GM20000 (cell line): ENCODE data around the gene WDR36.

Experiments used
- DNase-seq: peaks from one replicate; pipeline ENCODE4 v3.0.0; 2012; ENCODE audit warnings: low spot score
- TF ChIP-seq, protein P1 (sequence below): IDR thresholded peaks from 2 replicates; pipeline ENCODE4 v1.5.1; 2012; ENCODE audit warnings: mild to moderate bottlenecking, control low read depth; ENCODE audit errors: extremely low read depth, missing control alignments

The WDR36 gene

DNA sequence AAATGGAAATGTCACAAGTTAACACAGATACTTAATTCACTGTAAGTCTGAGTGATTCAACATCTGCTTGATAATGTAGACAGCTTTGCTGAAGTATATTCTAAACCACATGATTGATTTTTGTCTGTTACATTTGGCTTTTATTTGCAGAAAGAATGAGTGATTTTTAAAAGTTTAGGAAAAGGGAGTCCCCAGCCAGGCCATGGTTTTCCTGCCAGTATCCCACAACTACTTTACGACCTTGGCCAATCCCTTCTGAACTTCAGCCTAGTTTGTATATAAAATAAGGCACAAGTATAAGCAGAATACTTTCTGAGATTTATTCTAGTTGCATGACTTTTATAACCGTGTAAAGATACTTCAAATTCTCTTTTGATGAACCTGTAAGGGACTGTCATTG is 27.1 kb downstream of the WDR36 start:
- TF ChIP-seq, protein P1, sequence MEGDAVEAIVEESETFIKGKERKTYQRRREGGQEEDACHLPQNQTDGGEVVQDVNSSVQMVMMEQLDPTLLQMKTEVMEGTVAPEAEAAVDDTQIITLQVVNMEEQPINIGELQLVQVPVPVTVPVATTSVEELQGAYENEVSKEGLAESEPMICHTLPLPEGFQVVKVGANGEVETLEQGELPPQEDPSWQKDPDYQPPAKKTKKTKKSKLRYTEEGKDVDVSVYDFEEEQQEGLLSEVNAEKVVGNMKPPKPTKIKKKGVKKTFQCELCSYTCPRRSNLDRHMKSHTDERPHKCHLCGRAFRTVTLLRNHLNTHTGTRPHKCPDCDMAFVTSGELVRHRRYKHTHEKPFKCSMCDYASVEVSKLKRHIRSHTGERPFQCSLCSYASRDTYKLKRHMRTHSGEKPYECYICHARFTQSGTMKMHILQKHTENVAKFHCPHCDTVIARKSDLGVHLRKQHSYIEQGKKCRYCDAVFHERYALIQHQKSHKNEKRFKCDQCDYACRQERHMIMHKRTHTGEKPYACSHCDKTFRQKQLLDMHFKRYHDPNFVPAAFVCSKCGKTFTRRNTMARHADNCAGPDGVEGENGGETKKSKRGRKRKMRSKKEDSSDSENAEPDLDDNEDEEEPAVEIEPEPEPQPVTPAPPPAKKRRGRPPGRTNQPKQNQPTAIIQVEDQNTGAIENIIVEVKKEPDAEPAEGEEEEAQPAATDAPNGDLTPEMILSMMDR = no peak

DNA sequence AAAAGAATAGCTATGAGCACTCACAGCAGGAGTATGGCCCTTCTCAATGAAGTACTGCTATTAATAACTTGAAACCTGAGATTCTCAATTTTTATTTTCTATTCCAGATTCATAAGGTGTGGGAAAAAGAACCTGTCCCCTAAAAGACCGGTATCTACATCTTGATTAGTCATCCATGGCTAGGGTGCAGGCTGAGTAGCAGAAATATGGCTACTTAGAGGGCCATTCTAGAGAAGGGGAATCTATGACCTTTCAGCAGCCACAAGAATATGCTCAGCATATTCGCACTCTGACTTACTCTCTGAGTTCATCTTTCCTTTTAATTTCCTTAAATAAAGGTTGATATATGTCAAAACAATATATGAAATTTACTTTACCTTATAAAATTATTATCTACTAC is 27.7 kb downstream of the WDR36 start:
- TF ChIP-seq, protein P1 = no peak
- DNase-seq = no peak

More for the DNA sequence above, 27.1 kb downstream of the WDR36 start:
- no peak for DNase-seq

DNA sequence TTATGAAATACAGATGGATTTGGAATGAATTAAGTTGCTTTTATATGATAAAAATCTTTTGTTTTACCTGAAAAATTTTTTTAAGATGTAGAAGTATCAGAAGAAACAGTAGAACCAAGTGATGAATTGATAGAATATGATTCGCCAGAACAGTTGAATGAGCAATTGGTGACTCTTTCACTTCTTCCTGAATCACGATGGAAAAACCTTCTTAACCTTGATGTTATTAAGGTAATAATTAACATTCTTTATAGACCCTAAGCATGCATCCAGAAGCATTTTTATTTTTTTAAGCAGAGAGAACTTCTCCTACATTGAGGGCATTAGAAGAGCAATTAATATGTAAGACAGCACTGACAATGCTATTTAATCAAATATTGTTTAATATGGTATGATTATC is 28.8 kb downstream of the WDR36 start:
- DNase-seq = no peak
- TF ChIP-seq, protein P1 = no peak

DNA sequence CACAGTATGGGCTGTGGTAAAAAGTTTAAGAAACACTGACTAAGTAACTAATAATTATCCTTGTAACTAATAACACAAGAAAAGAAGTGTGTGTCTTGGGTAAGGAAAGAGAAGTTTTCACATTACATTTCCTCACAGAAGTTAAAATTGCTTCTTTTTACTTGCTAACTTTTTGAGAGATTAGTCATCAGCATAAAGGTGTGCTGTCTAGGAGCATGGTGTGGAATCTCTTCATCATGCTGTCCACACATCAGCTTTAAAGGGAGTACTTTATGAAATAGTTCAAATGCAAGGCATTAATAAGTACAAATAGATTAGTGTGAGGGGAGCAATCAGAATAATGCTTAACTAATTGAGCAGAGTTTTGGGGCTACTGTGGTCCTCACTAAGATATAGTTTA is 29.8 kb downstream of the WDR36 start:
- TF ChIP-seq, protein P1 = no peak

DNA sequence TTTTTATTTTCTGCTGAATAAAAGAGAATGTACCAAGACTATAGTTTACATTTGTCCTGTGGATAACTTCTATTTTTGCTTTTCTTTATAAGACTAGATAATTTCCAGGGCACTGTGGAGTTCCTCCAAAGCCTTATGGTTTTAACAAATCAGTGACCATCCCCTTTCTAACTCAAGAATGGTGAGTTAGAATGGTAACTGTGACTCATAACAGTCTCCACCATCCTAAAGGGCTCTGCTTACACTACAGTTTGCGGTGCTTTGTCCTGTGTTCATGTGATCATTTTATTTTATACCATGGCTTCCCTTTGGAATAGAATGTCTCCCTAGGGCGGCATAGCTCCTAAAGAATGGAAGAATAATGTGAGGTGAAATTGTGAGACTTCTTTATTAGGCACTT is 30.2 kb downstream of the WDR36 start:
- TF ChIP-seq, protein P1 = no peak

More for the DNA sequence above, 29.8 kb downstream of the WDR36 start:
- no peak for DNase-seq

DNA sequence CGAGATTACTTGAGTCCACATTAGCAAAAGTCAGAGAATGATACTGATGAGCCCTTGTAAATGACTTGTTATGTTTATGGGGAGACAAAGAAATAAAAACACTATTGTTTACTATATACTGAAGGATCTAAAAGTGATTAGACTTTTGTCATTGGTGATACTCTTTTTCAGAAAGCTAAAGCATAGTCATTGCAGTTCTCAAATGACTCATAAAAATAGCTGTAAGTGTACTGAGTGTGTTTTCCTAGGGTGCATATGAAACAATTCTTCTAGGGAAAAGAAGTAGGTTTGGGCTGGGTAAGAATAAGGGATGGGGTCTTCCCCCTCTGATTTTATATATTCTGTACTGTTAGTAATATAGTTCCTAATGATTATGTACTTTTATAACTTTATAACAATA is 32.6 kb downstream of the WDR36 start:
- TF ChIP-seq, protein P1 = no peak
- no peak for DNase-seq

More for the DNA sequence above, 30.2 kb downstream of the WDR36 start:
- no peak for DNase-seq

DNA sequence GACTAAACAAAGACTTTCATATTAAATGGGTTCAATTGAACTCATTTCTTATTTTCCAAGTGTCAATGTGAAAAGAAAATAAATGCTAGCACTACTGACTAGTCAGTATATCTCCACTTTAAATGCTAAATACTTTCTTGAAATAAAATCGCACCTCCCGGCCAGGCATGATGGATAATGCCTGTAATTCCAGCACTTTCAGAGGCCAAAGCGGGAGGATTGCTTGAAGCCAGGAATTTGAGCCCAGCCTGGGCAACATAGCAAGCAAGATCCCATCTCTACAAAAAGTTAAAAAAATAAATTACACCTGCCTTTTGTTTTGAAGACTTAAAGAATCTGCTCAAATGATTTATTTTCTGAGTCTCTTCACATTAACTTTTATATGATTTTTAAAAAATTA is 34.7 kb downstream of the WDR36 start:
- TF ChIP-seq, protein P1 = no peak
- no peak for DNase-seq
